NK-92 (cell line): ENCODE data around the gene YPEL5.
A peak's percentile ranks its signal among the peaks of the same experiment; 100 is the strongest.
"Not testable (repeated sequence)": the region's sequence is repeated elsewhere in the genome, so short reads cannot be mapped to it uniquely, and the experiment has no call there.

Source experiments
- DNase-seq: peaks from one replicate; lab custom pipeline; 2025; ENCODE audit not compliant: unreplicated experiment; lab: John Stamatoyannopoulos, UW

Gene YPEL5

DNA sequence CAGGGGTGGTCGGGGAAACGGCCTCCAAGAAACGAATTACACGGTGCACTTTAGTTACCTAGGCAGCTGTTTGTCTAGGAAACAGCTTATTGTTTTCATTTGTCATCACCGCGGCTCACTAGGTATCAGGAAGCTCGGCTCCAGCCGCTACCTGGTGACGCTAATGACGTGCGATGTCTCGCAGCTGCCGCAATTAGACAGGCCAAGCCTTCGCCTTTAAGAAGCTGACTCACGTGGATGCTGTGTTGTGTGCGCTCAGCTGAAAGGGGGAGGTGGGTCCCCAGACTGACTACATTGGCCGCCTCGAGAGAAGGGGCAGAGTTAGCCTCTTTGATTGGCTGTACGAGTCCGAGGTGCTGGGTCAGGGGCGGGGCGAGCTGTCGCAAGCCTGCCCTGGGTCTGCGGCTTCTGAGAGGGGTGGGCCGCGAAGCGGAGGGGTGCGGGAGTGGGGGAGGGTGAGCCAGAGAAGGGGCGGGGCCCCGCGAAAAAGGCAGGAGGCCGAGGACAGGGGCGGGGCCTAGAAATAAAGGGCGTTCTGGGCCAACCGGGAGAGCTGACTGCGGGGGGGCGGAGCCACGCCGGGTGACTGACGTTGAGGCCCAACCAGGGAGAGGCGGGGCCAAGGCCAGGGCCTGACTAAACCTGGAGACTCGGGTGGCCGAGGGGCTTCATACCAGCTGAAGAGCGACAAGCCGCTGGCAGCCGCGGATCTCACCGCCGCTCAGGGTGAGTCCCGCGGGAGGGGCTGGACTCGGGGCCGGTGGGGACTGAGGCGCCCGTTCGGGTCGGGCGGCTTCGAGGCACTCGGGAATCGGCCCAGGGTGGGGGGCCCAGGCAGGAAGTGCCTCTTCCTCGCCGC lies at the start of gene YPEL5:
YPEL5 (plus strand) TSS at position 671 of the 859 bp plus-strand sequence. CDS start 9,645 bp downstream, outside the sequence.
- peak; percentile 96 for DNase-seq

DNA sequence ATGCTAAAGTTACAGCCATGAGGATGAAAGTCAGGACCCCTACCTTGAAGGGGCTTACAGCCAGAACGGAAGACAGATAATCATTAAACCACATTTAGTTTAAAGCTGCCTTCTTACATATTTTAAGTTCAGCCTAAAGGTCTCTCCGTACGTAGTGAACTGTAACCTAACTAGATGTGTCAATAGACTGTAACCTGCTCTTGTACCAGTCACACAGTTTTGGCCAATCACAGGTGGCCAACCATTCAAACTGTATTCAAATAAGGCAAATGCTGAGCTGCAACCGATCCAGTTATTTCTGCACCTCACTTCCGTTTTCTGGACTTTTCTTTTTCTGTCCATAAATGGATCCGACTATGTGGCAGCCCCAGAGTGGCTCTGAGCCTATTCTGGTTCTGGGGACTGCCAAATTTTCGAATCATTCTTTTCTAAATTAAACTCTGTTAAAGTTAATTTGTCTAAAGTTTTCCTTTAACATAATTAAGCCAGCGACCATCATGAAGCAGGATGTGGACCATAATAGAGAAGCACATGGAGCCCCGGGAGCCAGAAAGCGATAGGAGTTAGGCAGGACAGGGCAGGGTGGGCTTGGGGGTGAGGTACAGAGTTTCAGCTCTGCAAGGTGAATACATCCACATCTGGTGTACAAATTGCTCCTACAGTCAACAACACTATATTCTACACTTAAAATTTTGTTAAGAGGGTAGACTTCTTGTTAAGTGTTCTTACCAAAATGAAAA lies 48.4 kb upstream of the YPEL5 start:
- no peak for DNase-seq

DNA sequence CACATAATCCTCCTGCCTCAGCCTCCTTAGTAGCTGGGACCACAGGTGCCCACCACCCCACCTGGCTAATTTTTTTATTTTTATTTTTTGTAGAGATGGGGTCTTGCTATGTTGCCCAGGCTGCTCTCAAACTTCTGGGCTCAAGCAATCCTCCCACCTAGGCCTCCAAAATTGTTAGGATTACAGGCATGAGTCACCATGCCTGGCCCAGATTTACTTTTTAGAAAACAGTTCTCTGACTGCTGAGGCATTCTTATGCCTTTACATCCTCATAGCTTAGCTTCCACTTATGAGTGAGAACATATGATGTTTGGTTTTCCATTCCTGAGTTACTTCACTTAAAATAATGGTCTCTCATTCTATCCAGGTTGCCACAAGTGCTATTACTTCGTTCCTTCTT lies 47.4 kb upstream of the YPEL5 start:
- not testable (repeated sequence) for DNase-seq

DNA sequence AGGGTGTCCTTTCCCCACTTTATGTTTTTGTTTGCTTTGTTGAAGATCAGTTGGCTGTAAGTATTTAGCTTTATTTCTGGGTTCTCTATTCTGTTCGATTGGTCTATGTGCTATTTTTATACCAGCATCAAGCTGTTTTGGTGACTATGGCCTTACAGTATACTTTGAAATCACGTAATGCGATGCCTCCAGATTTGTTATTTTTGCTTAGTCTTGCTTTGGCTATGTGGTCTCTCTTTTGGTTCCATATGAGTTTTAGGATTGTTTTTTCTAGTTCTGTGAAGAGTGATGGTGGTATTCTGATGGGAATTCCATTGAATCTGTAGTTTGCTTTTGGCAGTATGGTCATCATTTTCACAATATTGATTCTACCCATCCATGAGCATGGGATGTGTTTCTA lies 46.1 kb upstream of the YPEL5 start:
- DNase-seq: not testable (repeated sequence)

DNA sequence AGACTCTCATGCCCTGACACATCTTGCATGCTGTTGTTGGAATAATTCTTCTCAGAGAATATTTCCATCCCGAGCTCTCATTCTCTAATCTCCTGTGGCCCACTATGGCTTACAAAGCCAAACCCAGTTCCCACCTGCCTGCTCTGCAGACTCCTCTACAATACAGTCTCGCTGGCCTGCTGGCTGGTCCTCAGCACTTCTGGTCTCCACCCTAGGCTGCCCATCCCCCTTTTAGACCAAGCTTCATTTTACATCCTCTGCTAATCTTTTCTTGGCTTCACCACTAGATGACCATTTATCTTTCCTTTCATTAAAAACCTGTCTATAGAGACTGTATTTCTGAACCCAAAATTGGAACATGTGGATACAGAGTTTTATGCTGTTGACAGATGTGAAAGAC lies 42.5 kb upstream of the YPEL5 start:
- no peak for DNase-seq

DNA sequence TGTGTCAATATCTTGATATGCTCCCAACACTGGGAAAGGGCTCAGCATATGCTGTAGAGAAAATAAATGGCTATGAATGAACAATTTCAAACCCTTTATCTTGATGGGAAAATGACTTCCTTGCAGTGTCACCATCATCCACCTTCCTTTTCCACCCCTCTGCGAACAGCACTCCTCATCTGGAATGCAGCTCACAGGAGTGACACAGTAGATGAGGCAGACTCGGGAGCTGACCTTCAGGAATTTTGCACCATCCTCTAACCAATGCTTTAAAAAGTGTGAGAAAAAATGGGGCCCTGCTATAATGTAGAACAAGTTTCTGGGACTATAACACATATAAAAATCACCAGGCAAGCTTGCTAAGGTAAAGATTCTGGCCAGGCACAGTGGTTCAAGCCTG lies 41.3 kb upstream of the YPEL5 start:
- DNase-seq: no peak

DNA sequence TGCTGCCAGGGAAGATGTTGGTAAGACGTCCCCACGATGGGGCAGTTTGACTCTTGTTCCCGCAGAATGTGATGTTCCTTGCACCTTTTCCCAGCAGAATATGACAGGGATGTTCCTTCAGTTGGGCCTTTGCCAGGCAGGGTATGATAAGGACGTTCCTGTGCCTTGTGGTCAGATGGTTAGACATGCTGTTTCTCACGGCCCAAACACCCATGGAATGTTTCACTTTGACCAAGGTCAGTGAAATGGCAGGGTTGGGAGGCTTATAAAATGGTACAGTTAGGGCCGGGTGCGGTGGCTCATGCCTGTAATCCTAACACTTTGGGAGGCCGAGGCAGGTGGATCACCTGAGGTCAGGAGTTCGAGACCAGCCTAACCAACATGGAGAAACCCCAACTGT lies 40.3 kb upstream of the YPEL5 start:
- no peak for DNase-seq

DNA sequence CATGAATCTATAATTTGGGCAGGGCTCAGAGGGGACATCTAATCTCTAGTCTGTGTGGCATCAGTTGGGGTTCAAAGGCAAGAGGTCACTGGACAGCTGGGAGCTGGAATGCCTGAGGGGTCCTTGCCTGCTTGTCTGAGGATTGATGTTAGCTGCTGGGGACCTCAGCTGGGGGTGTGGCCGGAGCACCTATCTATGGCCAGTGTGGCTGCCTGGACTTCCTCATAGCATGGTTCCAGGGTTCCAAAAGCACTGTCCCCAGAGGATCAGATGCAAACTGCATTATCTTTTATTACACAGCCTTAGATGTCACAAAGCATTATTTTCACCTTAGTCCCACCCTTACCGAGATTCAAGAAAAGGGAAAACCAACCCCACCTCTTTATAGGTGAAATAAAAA lies 38.6 kb upstream of the YPEL5 start:
- no peak for DNase-seq

DNA sequence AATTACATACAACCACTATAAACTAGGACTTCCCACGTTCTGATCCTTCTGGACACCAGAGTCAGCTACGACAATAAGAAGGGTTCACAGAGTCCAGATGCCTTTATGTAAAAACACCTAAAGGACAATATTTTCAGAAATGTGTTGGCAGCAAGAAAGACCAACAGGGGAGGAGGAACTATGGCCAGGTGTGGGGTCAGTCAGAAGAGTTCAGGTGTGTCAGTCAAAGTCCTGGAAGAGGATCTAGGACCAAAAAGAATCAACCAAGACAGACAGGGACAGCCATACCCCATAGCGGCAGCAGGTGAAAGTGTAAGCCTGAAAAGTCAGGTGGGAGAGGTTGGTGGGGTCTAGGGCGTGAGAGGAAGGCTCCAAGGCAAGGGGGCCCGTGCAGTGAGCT lies 38.0 kb upstream of the YPEL5 start:
- no peak for DNase-seq

DNA sequence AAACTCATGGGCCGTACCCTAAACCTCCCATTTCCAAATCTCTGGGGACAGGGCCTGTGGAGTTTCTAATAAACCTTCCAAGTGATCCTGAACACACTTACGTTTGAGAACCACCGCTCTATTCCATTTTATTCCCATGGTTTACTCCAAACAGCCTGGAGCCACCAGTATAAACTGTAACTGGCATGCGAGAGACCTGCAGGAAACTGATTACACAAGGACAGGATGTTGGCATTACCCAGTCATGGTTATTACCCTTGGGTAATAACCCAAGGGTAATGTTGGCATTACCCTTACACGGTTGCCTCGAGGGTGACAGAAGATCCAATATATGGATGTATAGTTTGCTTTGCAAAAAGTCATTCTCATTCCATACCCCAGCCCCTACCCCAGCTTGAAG lies 37.0 kb upstream of the YPEL5 start:
- DNase-seq: no peak

DNA sequence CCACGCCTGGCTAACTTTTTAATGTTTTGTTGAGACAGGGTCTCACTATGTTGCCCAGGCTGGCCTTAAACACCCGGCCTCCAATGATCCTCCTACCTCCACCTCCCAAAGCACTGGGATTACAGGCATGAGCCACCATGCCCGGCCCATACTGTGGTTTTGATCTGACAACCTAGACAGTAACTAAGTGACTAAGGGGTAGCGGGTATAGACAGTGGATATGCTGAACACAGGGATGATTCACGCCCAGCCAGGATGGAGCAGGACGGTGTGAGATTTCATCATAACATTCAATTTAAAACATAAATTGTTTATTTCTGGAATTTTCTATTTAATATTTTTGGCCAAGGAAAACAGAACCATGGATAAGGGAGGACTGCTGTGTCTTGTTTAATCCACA lies 36.0 kb upstream of the YPEL5 start:
- no peak for DNase-seq

DNA sequence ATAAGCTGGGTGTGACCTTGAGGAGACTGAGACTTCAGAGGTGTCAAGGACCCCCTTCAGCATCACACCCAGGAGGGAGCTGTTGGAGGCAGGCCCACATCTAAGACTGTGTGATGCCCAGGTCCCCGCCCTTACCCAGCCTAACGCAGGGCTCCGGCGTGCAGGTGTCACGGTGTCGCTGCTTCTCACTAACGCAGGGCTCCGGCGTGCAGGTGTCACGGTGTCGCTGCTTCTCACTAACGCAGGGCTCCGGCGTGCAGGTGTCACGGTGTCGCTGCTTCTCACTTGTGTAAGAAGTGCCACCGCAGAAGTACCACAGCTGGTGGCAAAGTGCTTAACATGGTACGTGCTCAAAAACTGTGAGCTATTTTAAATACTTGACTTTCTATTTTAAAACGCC lies 35.6 kb upstream of the YPEL5 start:
- DNase-seq: not testable (repeated sequence)

DNA sequence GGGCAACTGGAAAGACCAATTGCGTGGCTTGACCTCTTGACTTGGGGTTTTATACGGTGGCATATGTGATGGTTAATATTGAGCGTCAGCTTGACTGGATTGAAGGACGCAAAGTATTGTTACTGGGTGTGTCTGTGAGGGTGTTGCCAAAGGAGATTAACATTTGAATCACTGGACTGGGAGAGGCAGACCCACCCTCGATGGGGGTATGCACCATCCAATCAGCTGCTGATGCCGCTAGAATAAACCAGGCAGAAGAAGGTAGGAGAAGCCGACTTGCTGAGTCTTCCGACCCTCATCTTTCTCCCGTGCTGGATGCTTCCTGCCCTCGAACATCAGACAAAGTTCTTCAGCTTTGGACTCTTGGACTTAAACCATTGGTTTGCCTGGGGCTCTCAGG lies 34.2 kb upstream of the YPEL5 start:
- no peak for DNase-seq

DNA sequence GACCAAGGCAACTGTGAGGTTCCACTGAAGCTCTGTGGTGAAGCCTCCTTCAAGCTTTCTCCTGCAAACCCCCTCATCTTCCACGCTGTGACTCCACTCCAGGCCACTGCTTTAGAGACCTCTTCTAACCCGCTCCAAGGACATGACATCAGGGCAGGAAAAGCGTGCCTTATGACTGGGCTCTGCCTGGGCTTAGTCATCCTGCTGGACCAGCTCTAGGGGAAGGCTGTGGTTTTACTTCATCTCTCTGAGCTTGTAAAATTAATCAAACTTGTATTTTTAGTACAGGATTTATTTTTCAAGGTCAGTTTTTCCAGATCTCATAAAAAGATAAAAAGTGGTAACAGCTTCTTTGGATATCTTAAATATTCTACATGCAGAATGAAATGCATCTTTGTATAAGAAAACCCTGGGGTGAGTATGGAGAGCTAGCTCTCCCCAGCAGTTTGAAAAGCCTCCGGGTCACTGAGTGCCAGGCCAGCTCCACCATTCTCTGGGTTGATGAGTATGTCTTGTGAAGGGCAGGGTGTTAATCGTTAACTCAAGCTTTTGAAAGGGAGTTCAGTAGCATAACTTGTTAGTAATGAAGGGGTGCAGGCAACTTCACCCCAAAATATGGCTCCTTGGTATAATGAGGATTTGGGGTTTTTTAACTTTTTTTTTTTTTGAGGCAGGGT lies 33.1 kb upstream of the YPEL5 start:
- DNase-seq: no peak

DNA sequence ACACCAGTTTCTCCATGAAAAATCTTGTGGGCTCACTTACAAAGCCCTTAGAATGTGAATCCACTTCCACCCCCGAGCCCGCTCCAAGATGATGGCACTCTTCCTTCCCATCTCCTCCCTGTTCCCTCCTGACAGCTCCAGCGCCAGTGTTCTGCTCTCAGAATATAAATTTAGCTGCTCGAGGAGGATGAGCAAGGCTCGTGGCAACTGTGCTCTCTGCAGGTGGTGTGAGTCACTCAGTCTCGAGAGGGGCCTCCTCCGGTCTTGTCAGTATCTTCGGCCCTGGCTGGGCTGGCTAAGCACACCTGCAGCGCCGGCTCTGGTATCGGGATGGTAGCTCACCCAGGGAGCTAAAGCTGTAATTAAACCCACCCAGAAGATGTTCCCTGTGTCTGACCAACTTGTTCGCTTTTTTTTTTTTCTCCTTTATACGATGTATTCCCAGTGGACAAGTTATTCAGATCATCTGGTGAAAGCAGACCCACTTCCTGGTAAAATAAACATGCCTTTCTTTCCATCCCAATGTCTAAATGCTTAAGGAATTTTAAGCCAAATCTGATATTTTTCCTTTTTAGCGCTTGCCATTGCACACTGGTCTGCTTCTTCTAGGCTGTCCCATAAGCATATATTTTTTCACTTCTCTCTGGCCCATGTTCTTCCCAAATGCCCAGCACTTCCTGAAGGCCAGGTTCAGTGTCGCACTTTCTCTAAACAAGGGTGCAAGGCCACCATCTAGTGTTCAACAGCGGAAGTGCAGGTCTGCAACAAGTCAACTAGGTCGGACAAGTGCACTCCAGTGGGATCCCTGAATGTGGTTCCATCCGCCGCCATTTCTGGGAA lies 31.4 kb upstream of the YPEL5 start:
- DNase-seq: no peak

DNA sequence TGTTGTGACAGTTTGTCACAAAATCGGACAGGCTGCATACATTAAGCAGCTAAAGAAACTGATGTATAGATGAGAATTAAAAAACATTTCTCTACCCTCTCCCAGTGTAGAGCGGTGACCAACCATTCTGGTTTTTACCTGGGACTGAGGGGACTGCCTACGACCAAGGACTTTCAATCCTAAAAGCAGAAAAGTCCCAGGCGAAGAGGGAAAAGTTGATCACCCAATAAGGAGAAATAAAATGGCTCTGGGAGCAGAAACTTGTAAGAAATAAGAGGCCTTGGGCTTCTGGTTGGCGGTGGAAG lies 30.9 kb upstream of the YPEL5 start:
- no peak for DNase-seq

DNA sequence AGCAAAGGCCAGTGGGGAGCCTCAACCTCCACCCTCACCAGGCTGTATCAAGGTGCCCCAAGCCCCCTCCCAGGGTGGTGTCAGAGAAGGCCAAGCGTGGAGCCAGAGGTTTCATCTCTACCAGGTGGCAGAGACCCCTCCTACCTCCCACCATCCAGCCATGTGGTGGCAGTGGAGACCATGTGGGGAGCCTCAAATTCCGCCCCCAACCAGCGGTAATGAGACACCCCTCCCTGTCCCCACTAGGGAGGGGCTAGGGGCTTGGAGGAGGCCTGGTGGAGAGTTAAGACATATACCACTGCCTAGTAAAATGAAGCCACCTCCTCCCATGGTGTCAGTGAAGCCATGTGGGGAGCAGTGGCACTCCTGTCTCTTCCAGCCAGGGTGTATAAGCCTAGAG lies 24.4 kb upstream of the YPEL5 start:
- DNase-seq: no peak

DNA sequence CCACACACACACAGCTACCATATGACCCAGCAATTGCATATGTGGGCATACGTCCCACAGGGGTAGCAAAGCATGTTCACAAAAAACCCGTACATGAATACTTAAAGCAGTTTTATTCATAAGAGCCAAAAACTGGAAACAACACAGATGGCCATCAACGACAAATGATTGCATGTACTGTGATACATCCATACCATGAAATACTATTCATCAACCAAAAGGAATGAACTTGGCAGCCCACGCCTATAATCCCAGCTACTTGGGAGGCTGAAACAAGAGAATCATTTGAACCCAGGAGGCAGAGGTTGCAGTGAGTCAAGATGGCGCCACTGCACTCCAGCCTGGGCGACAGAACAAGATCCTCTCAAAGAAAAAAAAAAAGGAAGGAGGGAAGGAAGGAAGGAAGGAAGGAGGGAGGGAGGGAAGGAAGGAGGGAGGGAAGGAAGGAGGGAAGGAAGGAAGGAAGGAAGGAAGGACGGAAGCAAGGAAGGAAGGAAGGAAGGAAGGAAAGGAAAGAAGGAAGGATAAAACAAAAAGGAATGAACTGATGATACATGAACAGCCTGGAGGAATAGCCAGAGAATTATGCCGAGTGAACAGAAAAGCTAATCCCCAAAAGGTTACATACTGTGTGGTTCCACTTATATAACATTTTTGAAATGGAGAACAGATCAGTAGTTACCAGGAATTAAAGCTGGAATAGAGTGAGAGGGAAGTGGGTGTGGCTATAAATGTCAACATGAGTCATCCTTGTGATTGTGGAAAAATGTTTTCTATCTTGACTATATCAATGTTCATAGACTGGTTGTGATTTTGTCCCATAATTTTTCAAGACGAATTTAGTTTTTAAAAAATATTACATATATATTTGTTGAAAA lies 19.6 kb upstream of the YPEL5 start:
- no peak for DNase-seq

DNA sequence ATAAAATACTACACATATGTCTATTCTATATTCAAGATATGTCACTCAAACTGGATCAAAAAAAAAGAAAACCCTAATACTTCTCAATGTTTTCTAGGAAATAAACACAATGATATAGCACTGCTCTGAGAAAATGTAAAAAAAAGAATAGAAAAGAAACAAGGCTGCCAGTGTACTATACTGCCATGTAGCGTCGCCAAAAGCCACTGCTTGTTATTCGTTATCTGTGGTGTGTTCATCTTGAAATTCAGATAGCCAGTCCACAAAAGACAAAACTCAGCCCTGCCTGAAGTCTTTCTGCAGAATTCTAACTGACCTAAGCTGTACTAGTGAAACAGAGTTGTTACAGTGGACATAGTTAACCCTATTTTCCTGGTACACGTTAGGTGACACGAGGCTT lies 12.2 kb upstream of the YPEL5 start:
- DNase-seq: no peak

DNA sequence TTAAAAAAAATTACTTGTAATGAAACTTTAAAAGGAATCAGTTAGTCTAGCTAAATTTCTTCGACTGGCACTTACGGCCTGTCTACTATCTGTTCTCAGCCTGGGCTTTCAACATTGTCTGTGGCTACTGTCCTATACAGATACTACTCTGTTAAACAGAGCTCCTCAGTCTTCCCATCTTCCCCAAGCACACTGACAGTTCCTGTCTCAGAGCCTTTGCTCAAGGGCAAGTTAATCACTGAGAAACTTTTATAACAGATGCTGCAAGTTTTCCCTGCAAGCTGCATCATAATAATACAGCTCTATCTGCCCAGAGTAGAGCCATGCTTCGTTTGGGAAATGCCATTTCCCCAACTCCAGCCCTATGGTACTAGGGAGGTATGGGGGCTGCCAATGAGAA lies 11.3 kb upstream of the YPEL5 start:
- DNase-seq: no peak
